Cerebellar nuclear complex (tissue), 1 donor: ENCODE measurements around the gene UBE2H.
"Not testable (repeated sequence)": the region's sequence is repeated elsewhere in the genome, so short reads cannot be mapped to it uniquely, and the experiment has no call there.

Experiments used
- DNase-seq, 2 experiments: peaks; one replicate each; lab custom pipeline; 2025; lab: John Stamatoyannopoulos, UW

The UBE2H gene

GRCh38 chr7:129952653-129953560 is at the start of gene UBE2H:
Gene UBE2H (minus strand): TSS chr7:129952960. CDS start chr7:129952555, 405 bp downstream.
- peak; percentile 74 to 84 for DNase-seq

GRCh38 chr7:129998446-129998845 is 45.7 kb upstream of the UBE2H start:
- DNase-seq, result no peak

GRCh38 chr7:129997285-129997684 is 44.5 kb upstream of the UBE2H start:
- no peak for DNase-seq

DNA sequence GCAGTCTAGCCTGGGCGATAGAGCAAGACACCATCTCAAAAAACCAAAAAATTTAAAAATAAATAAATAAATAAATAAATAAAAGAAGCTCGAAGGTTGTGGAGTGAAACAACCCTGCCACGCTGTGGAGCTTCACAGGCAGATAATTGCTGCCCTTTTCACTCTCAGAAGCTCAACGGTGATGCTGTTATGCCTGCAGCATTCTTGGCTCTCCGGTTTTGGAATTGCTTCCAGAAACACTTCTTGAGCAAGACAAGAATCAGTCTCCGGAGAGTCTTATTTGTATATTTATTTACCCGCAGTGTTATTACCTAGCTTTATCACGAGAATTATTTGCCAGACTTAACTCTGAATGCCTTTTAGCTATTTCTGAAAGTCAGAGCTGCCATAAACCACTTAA is 40.5 kb upstream of the UBE2H start:
- DNase-seq, result no peak

DNA sequence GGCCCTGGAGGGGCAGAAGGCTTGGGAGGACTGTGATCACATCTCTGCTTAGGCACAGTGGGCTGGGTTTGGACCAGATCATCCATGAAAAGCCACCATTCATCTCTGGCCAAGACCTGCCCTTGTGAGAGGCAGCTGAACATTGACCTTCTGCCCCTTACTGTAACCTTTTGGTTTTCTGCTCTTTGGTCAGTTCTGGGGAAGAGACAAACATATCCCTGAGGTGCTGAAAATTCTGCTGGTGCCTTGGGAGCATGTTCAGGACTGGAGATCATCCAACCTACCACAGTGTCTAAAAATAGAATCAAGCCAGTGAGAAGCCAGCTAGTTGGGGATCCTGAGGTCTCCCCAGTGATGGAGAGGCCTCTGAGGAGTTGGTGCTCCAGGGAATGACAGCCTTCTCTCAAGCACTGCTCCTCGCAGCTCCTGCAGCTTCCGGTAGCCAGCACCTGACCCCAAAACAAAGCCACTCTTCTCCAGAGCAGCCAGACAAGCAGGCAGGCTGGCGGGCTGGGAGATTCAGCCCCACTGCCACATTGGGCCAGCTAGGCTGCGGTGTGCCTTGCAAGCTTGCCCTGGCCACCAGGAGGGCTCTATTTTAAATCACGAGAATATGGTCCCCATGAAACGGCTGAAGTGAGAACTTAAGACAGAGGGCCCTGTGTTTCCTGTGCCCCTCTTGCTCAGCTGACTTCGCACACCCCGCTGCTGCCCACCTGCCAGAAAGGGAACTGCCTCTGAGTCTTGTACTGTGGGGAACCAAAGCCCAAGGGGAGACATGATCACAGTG is 37.8 kb upstream of the UBE2H start:
- no peak for DNase-seq

DNA sequence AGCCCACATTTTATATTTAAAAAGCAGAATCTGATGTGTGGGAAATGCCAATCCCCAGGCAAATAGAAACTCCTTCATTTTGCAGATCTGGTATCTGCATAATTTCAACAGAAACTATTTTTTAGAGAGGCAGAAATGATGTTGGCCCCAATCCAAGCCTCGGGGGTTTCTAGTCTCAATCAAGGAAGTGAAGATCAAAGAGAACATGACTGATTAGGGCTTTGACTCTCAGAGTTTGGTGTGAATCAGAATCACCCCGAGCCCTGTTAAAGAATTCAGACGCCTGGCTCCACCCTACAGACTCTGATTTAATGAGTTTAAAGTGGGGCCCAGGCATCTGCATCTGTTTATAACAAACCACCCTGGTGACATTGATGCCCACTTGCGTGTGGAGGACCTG is 36.7 kb upstream of the UBE2H start:
- no peak for DNase-seq

DNA sequence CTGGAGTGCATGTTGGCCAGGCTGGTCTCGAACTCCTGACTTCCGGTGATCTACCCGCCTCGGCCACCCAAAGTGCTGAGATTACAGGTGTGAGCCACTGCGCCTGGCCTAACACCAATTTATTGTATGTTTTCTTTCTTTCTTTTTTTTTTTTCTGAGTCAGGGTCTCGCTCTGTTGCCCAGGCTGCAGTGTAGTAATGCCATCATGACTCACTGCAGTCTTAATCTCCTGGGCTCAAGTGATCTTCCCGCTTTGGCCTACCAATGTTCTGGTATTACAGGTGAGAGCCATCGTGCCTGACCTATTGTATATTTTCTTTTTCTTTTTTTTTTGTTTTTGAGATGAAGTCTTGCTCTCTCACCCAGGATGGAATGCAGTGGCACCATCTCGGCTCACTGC is 33.8 kb upstream of the UBE2H start:
- DNase-seq, result no peak

DNA sequence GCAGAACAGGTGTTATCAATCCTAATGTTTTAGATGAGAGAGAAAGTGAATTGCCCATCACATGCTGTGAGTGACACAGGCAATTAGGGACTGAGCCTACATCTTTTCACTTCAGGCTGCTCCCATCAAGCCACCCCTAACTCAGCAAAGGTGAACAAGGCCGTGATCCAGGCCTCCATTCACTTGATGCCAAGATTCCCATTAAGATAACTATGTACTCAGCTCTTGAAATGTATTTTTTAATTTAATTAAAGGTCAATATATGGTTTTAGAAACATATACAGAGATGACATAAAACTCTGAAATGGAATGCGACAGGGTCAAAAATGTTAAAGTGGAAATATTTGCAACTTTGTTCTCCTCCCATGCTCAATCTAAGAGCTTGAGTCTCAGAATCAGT is 27.9 kb upstream of the UBE2H start:
- no peak for DNase-seq

GRCh38 chr7:129975309-129975708 is 22.5 kb upstream of the UBE2H start:
- DNase-seq, result no peak

GRCh38 chr7:129970816-129971215 is 18.1 kb upstream of the UBE2H start:
- DNase-seq, result no peak

DNA sequence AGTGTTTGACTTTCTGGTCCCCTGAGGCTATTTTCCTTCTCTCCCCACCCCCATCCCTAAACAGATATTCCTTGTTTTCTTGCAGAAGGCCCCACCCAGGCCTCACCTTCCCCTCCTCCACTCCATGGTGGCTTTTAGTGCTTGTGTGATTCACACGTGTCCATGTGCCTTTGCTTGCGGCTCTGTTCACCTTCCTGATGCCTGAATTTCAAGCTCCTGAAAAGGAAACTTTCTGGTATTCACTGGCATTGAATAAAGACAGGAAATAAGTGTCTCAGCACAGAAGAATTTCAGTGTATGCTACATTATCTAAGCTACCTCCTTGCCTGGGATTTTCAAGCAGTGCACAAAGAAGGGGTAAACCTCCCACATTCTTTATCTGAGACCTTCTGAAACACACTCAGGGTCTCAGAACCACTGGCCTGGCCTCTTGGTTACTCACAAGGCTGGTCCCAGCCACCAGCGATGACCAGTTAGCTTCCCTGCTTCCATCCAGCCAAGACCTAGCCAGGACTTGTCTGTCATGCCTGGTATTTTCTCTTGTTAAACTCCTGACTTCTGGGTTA is 17.2 kb upstream of the UBE2H start:
- no peak for DNase-seq

DNA sequence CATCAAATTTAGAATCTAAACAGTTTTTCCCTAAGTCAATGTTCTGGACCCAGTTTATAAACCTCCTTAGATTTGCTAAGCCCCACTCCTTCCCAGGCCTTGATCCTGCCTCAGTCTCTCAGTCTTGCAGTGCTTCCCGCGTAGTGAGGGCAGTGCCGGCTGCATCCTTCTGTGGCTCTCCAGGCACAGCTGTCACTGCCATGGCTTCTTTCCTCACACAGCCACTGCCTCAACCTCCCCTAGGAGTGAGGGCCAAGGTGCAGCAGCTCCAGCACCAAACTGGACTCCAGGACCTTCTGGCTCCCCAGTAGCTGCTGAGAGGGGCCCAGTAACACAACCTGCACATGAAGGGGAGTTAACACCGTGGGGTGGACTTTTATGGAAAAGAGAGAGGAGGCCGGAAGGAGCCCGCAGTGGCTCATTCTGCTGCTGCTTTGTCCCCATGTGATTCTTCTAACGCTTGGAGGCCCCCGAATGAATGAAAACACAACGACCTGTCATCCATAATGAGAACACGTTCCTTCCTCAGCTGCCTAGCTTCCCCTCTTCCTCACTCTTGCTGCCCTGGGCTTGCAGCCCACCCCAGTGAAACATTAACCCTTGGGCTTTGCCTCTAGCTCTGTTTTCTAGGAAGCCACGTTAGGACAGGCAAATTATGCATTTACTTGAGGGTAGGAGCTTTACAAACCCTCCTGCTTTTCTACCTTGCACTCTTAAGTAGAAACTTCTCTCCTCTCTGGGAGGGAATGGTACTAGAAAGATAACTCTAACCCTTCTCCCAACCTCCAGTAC is 16.0 kb upstream of the UBE2H start:
- no peak for DNase-seq

GRCh38 chr7:129960204-129960475 is 7.4 kb upstream of the UBE2H start:
- not testable (repeated sequence) for DNase-seq

- no peak for DNase-seq
Observed at GRCh38 chr7:129959471-129960203, 6.9 kb upstream of the UBE2H start.

DNA sequence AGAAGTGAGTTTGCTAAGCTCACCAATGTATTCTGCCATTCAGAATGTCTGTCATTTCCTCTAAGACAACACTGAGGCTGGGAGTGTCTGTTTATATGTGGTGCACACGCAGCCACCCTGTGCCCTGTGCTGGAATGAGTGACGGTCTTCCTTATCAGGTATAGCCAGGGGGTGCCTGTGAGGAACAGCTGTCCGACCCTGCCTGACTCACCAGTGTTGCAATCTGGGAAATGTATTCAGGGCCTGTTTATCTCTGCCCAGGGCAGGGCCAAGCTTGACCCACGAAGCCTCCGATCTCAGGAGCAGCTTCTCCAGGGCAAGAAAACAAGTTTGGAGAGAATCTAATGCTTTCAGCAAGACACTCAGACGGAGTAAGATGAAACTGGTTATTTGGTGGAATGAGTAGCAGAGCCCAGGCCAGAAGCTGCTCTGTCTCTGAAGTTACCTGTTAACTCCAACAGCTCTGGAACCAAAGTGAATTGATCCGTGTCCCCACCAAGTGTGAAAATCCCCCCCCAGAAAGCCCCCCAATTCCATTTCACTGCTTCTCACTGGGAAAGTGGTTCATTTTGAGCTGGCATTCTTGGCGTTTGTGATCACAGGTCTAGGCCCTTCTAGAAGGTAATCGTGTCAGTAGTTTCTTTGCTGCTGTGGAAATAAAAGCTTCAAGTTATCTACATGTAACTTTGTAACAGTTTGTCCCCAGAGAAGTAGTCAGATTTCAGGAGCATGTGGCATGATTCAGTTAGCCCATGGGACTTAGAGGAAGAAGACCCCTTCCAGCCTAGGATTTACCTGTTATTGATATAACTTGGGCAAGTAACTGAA is 6.1 kb upstream of the UBE2H start:
- DNase-seq, result no peak

GRCh38 chr7:129955993-129956543 is 3.3 kb upstream of the UBE2H start:
- no peak for DNase-seq

- DNase-seq, result no peak
Observed at GRCh38 chr7:129952086-129952652, 591 bp downstream of the UBE2H start.

GRCh38 chr7:129951226-129952085 is 1.3 kb downstream of the UBE2H start:
- DNase-seq, result no peak

- no peak for DNase-seq
Observed at GRCh38 chr7:129950933-129951225, 1.9 kb downstream of the UBE2H start.
